GM19324 (cell line): ENCODE measurements around the gene SRPK1.

ENCODE experiments used
- ATAC-seq: cut with Tn5 transposase; IDR thresholded peaks from one replicate; pipeline ENCODE4 v1.9.1; 2021; ENCODE audit warnings: mild to moderate bottlenecking, moderate library complexity; ENCODE audit not compliant: unreplicated experiment, low FRiP score

Gene SRPK1

DNA sequence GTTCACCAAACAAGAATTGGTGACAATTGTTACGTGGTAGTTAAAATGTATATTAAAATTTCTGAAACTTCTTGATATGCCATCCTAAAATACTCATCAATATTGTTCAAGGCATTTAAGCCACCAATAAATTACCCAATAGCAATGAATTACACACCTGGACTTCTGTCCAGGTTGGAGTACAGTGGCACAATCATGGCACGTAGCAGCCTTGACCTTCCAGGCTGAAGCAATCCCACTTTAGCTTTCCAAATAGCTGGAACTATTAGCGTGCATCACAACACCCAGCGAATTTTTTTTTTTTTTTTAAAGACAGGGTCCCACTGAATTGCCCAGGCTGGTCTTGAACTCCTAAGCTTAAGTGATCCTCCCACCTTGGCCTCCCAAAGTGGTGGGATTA, 17.2 kb downstream of the SRPK1 start:
- ATAC-seq = no peak

DNA sequence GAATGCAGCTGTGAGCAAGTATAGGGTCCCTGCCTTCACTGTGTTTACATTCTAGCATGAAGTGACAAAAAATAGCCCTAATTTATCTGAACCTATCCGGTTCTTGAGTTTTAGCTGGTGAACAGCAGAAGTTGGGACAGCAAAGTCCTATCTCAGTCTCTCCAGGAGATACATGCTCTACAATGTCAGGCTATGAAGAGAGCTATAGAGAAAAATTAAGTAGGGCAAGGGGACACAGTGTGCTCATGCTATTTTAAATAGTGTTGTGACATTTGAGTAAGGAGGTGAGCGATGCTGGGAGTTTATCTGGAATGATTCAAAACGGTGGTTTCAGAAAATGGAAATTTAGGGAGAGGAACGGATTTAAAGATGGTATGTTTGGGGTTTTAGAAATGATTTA, 20.4 kb downstream of the SRPK1 start:
- ATAC-seq = no peak

DNA sequence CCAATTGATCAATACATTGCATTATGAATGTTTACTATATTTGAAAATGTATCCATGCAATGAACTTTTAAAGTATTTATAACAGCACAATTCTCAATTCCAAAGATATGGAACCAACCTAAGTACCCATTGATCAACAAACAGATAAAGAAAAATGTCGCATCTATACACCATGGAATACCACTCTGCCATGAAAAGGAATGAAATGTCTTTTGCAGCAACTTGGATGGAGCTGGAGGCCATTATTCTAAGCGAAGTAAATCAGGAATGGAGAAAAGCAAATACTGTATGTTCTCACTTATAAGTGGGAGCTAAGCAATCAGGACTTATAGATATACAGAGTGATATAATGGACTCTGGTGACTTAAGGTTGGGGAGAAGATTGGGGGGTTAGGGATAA, 22.9 kb downstream of the SRPK1 start:
- no peak for ATAC-seq

DNA sequence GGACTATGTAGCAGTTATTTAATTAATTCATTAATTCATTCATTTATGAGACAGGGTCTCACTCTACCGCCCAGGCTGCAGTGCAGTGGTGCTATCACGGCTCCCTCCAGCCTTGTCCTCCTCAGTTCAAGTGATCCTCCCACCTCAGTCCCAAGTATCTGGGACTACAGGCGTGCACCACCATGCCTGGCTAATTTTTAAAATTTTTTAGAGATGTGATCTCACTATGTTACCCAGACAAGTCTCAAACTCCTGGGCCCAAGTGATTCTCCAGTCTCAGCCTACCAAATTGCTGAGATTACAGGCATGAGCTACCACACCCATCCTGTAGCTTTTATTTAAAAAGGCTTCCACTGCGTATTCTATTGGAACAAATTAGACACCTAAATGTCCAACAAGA, 23.4 kb downstream of the SRPK1 start:
- no peak for ATAC-seq

DNA sequence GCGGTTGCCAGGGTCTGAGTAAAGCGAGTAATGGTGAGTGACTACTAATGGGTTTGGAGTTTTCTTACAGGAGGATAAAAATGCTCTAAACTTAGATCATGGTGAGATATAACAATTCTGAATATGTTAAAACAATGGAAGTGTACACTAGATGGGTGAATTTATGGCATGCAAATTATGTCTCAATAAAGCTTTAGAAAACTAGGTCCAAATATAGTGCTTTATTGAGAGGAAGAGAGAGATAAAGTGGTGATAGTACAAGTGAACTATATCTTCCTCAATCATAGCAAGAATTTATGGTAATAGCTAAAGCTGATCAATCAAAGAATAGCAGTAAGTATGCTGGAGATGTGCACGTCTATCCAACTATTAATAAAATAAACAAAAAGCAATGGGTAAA, 23.9 kb downstream of the SRPK1 start:
- no peak for ATAC-seq

DNA sequence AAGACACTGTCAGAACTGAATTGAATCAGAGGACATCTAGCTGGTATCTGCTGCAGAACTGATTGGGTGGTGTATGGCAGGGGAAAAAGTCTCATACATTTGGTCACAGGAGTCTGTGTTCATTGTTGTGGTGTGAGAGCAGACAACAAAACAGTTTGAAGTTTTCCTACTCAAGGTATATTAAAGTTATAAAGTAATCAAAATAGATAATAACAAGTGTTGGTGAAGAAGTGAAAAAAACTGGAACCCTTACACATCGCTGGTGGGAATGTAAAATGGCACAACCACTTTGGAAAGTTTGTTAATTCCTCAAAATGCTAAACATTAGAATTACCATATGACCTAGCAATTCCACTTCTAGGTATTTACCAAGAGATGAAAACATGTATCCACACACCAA, 24.7 kb downstream of the SRPK1 start:
- ATAC-seq = no peak

DNA sequence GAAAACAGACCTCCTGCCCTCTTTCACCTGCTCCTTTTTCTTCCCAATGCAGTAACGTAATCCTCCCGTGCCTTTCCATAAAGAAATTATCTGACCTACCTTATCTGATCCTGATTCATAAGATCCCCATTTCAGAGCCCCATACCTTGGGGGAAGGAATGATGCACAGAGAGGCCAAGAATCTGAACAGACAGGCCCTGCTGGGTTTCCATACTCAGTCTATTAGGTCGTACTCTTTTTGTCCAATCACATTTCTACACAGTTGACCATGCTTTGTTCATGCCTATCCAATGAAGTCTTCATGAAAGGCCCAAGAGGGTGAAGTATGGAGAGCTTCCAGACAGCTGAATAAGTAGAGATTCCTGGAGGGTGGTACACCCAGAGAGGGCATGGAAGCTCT, 25.3 kb downstream of the SRPK1 start:
- no peak for ATAC-seq

DNA sequence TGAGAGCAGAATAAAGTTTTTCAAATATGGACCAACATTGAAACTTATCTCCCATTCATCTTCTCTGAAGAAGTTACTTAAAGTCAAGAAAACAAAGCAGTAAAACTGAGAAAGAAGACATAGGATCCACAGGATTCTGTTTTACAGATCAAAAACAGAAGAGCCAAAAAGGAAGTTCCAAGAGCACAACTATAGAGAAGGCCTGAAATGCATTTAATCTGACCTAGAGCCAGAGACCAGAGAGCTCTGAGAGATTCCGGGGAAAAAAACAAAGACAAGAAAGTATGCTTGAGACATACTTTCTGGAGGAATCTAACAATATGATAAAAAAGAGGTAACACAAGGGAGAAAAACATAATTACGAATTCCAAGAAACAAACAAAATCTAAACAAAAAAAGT, 26.1 kb downstream of the SRPK1 start:
- ATAC-seq = no peak

DNA sequence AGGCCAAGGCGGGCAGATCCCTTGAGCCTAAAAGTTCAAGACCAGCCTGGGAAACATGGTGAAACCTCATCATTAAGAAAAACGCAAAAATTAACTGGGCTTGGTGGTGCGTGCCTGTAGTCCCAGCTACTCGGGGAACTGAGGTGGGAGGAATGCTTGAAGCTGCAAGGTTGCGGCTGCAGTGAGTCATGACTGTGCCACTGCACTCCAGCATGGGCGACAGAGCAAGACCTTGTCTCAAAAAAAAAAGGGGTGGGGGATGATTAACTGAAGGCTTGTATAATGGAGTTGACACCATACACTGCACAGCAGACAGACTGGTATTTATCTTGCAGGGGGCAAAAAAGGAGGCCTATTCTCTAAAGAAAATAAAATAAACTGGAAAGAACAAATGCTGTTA, 27.7 kb downstream of the SRPK1 start:
- no peak for ATAC-seq

DNA sequence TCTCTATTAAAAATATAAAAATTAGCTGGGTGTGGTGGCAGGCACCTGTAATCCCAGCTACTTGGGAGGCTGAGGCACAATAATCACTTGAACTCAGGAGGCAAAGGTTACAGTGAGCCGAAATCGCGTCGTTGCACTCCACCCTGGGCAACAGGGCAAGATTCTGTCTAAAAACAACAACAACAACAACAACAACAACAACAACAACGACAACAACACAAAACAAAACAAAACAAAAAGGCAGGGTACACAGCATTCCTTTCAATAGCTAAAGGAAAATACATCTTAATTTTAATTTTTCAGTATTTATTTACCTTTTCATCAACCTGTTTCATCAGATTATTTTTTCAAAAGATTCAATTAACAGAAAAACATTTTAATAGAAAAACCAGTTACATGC, 28.4 kb downstream of the SRPK1 start:
- no peak for ATAC-seq

DNA sequence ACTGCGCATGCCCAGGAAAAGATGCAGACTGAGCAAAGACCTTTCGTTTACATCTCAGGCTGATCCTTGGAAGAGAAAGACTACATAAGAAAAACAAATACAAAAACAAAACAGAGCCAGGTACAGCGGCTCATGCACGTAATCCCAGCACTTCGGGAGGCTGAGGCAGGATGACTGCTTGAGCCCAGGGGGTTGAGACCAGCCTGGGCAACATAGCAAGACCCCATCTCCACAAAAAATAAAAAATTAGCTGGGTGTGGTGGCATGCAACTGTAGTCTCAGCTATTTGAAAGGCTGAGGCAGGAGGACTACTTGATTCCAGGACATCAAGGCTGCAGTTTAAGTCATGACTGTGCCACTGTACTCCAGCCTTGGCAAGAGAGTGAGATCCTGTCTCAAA, 41.7 kb downstream of the SRPK1 start:
- no peak for ATAC-seq

DNA sequence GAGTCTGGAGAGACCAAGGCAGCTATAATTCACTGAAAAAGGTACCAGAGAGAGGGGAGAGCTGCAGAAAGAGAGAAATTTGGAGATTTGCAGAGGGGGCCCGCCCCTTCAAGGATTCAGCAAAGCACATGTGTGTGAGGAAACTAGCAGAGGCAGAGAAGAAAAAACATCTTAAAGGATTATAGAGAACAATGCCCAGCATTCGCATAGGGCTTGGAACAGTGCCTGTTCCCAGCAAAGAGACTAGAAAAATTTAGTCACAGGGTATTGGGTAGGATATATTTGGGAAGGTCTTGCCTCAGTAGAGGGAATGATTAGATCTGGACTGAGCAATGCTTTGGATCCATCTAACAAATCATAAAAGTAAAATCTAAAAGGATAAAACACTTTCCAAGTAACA, 44.0 kb downstream of the SRPK1 start:
- ATAC-seq = no peak

DNA sequence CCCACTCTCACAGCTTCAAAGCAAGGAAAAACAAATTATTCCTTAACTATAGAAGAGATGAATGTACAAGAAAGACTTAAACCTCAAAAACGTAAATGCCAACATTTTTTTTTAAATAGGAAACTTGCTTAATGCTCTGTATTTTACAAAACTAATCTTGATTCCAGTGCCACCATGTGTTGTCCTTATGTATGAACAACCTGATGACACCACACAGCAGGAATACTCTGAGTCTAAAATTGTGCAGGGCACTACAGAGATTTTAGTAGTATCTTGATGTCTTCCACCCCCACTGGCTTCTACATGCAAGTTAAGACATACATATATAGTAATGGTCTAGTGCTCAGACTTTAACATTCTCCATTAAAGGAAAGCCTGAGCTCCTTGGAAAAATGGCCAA, 46.2 kb downstream of the SRPK1 start:
- no peak for ATAC-seq

DNA sequence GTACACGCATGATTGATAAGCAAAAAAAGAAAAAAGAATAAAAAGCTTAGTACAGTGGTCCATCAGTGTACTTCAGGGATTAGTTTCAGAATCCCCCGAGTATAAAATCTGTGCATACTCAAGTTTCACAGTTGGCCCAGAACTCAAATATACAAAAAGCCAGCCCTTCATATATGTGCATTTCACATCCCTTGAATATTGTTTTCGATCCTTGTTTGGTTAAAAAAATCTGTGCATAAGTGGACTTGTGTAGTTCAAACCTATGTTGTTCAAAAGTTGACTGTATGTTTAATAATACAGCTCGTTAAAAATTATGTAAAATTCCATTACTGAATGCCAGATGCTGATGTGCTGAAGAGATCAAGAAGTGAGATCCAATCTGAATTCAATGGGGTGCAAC, 61.5 kb downstream of the SRPK1 start:
- ATAC-seq = no peak

DNA sequence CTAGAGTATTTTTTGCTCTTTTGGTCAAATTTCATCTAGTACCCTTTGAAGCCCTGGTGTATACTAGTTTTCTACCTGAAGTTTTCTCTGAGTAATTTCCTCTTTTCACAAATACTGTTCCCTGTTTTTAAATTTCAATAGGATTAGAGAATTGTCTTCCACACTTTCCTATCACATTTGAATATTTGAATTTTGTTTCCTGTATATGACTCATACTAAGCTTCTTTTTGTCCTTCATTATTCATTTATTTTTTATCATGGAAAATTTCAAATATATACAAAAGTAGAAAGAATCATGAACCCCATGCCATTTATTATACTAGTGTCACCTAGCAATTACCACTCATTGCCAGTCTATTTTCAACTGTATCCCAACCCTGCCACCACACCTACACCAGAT, 63.0 kb downstream of the SRPK1 start:
- no peak for ATAC-seq

DNA sequence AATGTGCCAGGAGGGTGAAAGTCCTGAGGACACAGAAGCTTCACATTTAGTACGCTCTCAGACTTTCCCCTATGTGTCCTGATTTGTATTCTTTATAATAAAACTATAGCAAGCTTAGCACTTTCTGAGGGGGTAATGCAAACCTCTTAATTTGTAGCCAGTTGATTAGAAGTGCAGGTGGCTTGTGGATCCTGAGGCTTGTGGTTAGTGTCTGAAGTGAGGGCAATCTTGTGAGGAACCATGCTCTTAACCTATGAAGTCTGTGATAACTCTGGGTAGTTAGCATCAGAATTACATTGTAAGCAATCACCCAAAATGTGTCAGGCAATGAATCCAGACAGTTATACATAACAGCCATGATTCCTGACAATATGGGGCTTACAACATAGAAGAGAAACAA, 64.6 kb downstream of the SRPK1 start:
- no peak for ATAC-seq

DNA sequence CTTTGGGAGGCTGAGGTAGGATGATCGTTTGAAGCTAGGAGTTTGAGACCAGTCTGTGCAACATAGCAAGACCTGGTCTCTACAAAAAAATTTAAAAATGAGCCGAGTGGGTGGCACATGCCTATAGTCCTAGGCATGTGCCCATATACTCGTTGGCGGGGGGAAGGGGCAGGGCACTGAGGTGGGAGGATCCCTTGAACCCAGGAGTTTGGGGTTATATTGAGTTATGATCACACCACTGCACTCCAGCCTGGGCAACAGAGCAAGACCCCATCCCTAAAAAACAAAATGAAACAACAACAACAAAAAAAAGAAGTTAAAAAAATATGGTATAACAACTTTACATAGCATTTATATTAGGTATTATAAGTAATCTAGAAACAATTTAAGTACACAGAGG, 67.9 kb downstream of the SRPK1 start:
- no peak for ATAC-seq

DNA sequence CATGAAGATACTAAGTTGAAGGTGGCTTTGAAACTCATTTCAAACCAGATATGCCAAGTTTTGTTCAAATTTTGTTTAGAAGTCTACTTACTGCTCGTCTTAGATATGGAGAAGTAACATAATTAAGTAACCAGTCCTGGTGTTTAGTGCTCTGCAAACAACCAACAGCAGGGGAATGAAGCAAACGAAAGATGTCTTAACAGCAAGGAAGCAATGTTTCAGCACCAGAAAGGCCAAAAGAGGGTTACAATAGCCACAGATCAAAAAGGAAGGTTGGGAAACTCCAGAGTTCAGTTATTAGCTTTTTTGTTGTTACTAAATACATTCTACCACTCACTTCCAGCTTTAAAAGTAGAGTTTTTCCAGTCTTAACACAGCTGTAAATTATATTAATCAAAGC, 70.7 kb downstream of the SRPK1 start:
- ATAC-seq = no peak

DNA sequence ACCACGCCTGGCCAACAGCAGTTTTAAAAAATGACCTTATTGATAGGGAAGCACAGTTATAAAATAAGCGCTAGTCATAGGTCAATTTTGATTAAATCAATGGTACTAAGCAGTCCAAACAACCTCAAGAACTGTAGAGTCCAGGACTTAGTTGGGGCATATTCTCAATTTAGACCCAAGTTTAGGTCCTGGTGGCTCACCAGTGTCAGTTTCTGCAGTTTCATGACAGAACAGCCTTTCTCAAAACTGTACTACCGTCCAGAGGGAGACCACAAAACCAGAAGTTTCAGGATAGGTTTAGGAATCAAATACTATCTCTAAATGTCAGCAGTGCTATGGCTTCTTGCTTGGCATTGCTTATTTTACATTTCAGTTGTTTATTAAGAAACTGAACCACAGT, 76.6 kb downstream of the SRPK1 start:
- ATAC-seq = no peak

DNA sequence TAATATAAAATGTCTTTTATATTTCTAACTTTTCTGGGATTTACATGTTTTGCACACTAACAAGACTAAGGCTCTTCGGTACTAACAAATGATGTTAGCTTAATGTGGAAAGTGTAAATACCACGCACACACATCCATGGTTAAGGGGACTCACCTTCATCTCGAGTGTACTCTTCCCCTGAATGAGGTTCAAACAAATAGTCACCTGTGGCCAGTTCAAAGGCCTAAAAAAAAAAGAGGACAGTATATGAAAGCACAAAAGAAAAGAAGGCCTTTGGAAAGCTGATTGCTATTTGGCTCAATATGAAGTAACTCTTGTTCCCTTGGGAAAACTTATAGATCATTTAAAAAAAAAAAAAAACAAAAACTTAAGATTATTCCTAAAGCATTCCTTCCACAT, 78.5 kb downstream of the SRPK1 start:
- ATAC-seq = no peak

DNA sequence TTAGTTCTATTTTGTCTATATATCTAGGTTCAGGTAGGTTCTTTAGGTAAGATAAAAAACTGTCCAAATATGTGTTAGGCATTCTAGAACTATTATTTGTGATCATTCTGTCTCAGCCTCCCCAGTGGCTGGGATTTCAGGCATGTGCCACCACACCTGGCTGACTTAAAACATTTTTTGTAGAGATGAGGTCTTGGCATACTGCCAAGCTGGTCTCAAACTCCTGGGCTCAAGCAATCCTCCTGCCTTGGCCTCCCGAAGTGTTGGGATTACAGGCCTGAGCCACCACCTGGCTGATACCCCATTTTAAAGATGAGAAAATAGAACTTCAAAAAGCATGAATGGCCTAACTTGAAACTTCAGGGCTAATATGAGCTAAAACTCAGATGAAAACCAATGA, 81.9 kb downstream of the SRPK1 start:
- ATAC-seq = no peak

DNA sequence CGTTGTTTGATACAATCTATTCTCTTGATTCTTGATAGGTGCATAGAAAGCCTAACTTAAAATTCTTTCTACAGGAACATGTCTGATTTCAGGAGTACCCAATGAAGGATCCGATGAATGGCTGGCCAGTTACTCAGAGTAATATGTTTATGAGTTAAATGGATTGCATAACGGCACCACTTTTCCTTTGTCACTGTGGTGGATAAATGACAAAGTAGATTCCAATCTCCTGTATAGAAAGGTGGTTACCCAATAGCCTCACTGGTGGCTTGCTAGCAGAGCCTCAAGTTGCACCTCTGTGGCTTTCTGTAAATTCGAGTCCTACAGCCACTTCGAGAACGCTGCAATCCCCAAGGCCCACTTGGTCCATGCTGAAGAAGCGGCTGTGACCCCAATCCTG, 87.4 kb downstream of the SRPK1 start:
- no peak for ATAC-seq

DNA sequence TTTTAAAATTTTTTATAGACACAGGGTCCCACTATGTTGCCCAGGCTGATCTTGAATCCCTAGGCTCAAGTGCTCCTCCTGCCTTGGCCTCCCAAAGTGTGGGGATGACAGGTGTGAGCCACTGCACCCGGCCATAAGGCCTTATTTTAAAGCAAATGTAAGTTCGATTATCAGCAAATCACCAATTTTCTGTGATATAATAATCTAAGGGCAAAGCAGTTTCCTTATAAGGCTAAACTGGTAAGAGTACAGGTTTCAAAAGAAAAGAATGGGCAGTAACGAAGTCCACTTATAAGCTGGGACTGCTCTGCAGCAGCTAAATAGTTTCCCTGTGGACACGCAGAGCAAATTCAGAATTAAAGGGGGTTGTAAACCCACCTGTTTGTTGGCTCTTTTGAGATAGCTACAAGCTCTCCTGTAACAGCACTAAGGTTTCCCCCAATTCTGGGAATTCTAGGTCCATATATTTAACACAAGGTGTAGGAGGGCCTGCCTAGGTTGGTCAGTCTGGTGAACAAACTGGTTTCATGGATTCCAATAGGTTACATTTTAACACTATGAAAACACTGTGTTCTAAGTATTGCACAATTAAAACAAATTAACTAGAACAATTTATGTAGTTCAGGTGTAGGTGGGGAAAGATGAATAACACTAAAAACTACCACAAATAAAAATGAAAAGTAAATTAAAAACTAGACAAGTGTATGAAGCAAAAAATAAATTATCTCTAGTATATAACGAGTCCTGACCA, 89.5 kb downstream of the SRPK1 start:
- ATAC-seq = no peak
